GM12878 (cell line): Measurements from ENCODE around the gene TRERF1. TPM values are rescaled to one million over a fixed set of nuclear protein-coding genes. Genes with fewer than 3 reads are reported as not detected.
A peak's percentile ranks its signal among the peaks of the same experiment; 100 is the strongest.

Source experiments
- ATAC-seq: fragments of 200-7000 bp; cut with Tn5 transposase; 3 replicates; pipeline ENCODE4 v1.9.1; 2020; ENCODE audit warnings: mild to moderate bottlenecking, moderate library complexity
- BruUV-seq: library from RNA; stranded (reverse); fragments of 400-500 nt; replicated peaks from 2 replicates; lab custom pipeline; 2021; lab: Mats Ljungman, UMichigan
- CTCF ChIA-PET: fragments of 300-600 bp; sonication (Branson Sonifier 250); formaldehyde crosslinking; extraction: SDS; loops from one replicate; lab custom pipeline; 2021; ENCODE audit warnings: inconsistent platforms; lab: Yijun Ruan, JAX
- POLR2A ChIA-PET: fragments of 350-600 bp; formaldehyde crosslinking; extraction: SDS; loops from one replicate; lab custom pipeline; 2021; ENCODE audit warnings: inconsistent platforms; lab: Charles Lee
- RAD21 ChIA-PET: fragments of 300-600 bp; sonication (Branson Sonifier 250); formaldehyde crosslinking; loops from one replicate; lab custom pipeline; 2023; ENCODE audit warnings: antibody characterized with exemption; ENCODE audit not compliant: unreplicated experiment; lab: Charles Lee
- SMC1A ChIA-PET: fragments of 300-600 bp; sonication (Branson Sonifier 250); formaldehyde crosslinking; loops from one replicate; lab custom pipeline; 2023; ENCODE audit not compliant: unreplicated experiment, uncharacterized antibody; lab: Charles Lee
- DNase-seq: peaks from one replicate; pipeline ENCODE4 v3.0.0-alpha.2; 2011; ENCODE audit warnings: low read depth, low spot score
- FAIRE-seq: peaks from 3 replicates; lab custom pipeline; 2011; peaks lifted over from hg19 to GRCh38; lab: Jason Lieb, UNC
- H2AFZ ChIP-seq: 2 replicates; pipeline ENCODE4 v1.6.0; 2011; ENCODE audit warnings: low read depth, low read length, control low read depth; ENCODE audit not compliant: control insufficient read depth
- H3K27ac ChIP-seq: 2 replicates; pipeline ENCODE4 v1.5.1; 2011; ENCODE audit warnings: control low read depth; ENCODE audit not compliant: control insufficient read depth, insufficient read depth
- H3K27me3 ChIP-seq, 2 experiments: replicated peaks in 1 of 2; 2 replicates each; pipeline versions ENCODE4 v1.6.0 to v1.6.1; 2011; ENCODE audit warnings: low read length in 1 of 2; ENCODE audit not compliant: control insufficient read depth in 2 of 2, insufficient read depth in 2 of 2
- H3K36me3 ChIP-seq, 2 experiments: 2 replicates each; pipeline ENCODE4 v1.5.1; 2011; ENCODE audit warnings: low read length in 1 of 2; ENCODE audit not compliant: control insufficient read depth in 2 of 2, insufficient read depth in 2 of 2
- H3K4me1 ChIP-seq: 2 replicates; pipeline ENCODE4 v1.6.1; 2011; ENCODE audit warnings: mild to moderate bottlenecking, low read length, moderate library complexity, mixed read lengths; ENCODE audit not compliant: control insufficient read depth, insufficient read depth
- H3K4me2 ChIP-seq: 2 replicates; pipeline ENCODE4 v1.6.0; 2011; ENCODE audit warnings: control low read depth; ENCODE audit not compliant: control insufficient read depth, insufficient read depth
- H3K4me3 ChIP-seq: fragments of 200-600 bp; sonication (generic); 2 replicates; pipeline ENCODE4 v1.5.1; 2016
- H3K79me2 ChIP-seq: 2 replicates; pipeline ENCODE4 v1.6.0; 2011; ENCODE audit warnings: low read length; ENCODE audit not compliant: control insufficient read depth, insufficient read depth
- H3K9ac ChIP-seq: 2 replicates; pipeline ENCODE4 v1.8.0; 2011; ENCODE audit warnings: low read length, control low read depth, mixed read lengths; ENCODE audit not compliant: control insufficient read depth, insufficient read depth
- H3K9me3 ChIP-seq: replicated peaks from 3 replicates; pipeline ENCODE4 v1.5.1; 2011; ENCODE audit warnings: mild to moderate bottlenecking, low read length; ENCODE audit not compliant: control insufficient read depth, insufficient read depth
- H4K20me1 ChIP-seq: 2 replicates; pipeline ENCODE4 v1.6.0; 2011; ENCODE audit not compliant: control insufficient read depth, insufficient read depth
- DPF2 ChIP-seq: fragments of 450-650 bp; IDR thresholded peaks from 2 replicates; pipeline ENCODE4 v1.6.1; 2017; ENCODE audit warnings: mild to moderate bottlenecking
- JUNB ChIP-seq: IDR thresholded peaks from 2 replicates; pipeline ENCODE4 v1.6.1; 2016; ENCODE audit warnings: antibody characterized with exemption, mild to moderate bottlenecking
- POLR2AphosphoS5 ChIP-seq: IDR thresholded peaks from 2 replicates; pipeline ENCODE4 v1.6.1; 2011; ENCODE audit warnings: mild to moderate bottlenecking, low read length, inconsistent platforms
- RUNX3 ChIP-seq: IDR thresholded peaks from 2 replicates; pipeline ENCODE4 v1.6.1; 2012; ENCODE audit warnings: low read length, inconsistent platforms
- TAF1 ChIP-seq: IDR thresholded peaks from 2 replicates; pipeline ENCODE4 v1.6.1; 2011; ENCODE audit warnings: mild to moderate bottlenecking, low read depth, low read length, borderline replicate concordance
- TBL1XR1 ChIP-seq: IDR thresholded peaks from 2 replicates; pipeline ENCODE4 v1.6.1; 2012; ENCODE audit warnings: low read depth, low read length, improper control_type of control experiment
- ZBED1 ChIP-seq: IDR thresholded peaks from 2 replicates; pipeline ENCODE4 v1.6.1; 2016; ENCODE audit warnings: borderline replicate concordance
- ZNF207 ChIP-seq: fragments of 450-650 bp; IDR thresholded peaks from 2 replicates; pipeline ENCODE4 v1.6.1; 2014; ENCODE audit warnings: antibody characterized with exemption, mild to moderate bottlenecking, borderline replicate concordance
- WGBS: methylation state at CpG from one replicate; pipeline ENCODE4 v1.1.6; 2016; ENCODE audit warnings: low lambda C conversion rate; ENCODE audit not compliant: insufficient replicate concordance, insufficient coverage; ENCODE audit errors: missing lambda C conversion rate; 5-methylcytosine and 5-hydroxymethylcytosine counted together
- in situ Hi-C: fragments of 300-500 bp; cut with MboI; formaldehyde crosslinking; loops from 9 replicates; pipeline ENCODE4 v1.14.3; 2018; ENCODE audit warnings: mixed read lengths
- intact Hi-C: fragments of 100-400 bp; cut with micrococcal nuclease; formaldehyde crosslinking; loops from one replicate; pipeline ENCODE4 v1.14.2; 2022; ENCODE audit not compliant: unreplicated experiment
- polyA plus RNA-seq, 11 experiments: library from polyadenylated mRNA; depleted of rRNA in 4 of 11; unstranded in 6 of 11; stranded (reverse) in 5 of 11; fragments of >200 nt; fragmentation: Nextera tagmentation in 4 of 11; fragmentation: Illumina TruSeq in 1 of 11; extraction: Ambion mirVana in 4 of 11; extraction: Trizol in 1 of 11; gene quantifications; 1 replicate in 1 of 11; 2 replicates in 10 of 11; pipeline versions ENCODE4 v1.2.1 to v1.2.3, GENCODE V29; 2011 to 2016; ENCODE audit warnings: inconsistent platforms in 2 of 11, missing spikeins in 2 of 11, low read depth in 1 of 11
- total RNA-seq, 4 experiments: library from RNA; depleted of rRNA in 3 of 4; stranded (reverse); fragments of >200 nt in 3 of 4; fragmentation: Illumina TruSeq in 1 of 4; extraction: Trizol in 1 of 4; gene quantifications; 2 replicates each; pipeline versions ENCODE4 v1.2.1 to v1.2.3, GENCODE V29; 2013 to 2021
- TF ChIP-seq, protein P1 (sequence below): IDR thresholded peaks from 2 replicates; pipeline ENCODE4 v1.6.1; 2011; ENCODE audit warnings: low read depth, mild to moderate bottlenecking, low read length, moderate library complexity, borderline replicate concordance; ENCODE audit errors: extremely low read depth
- TF ChIP-seq, protein P2 (sequence below): fragments of 450-650 bp; IDR thresholded peaks from 2 replicates; pipeline ENCODE4 v1.6.1; 2017; ENCODE audit warnings: mild to moderate bottlenecking
- TF ChIP-seq, protein P3 (sequence below): fragments of 450-650 bp; IDR thresholded peaks from 2 replicates; pipeline ENCODE4 v1.6.1; 2017; ENCODE audit warnings: mild to moderate bottlenecking, moderate library complexity
- TF ChIP-seq, protein P4 (sequence below): fragments of 450-650 bp; IDR thresholded peaks from 2 replicates; pipeline ENCODE4 v1.6.1; 2017; ENCODE audit warnings: low read depth, mild to moderate bottlenecking, moderate library complexity

Gene TRERF1
- total and polyA plus RNA-seq, 10 of the 15 experiments (the other 5 are each of a cell fraction or from before 2014, with no cell fraction given), result 2.2 to 19.4 (median 7.2) TPM

DNA sequence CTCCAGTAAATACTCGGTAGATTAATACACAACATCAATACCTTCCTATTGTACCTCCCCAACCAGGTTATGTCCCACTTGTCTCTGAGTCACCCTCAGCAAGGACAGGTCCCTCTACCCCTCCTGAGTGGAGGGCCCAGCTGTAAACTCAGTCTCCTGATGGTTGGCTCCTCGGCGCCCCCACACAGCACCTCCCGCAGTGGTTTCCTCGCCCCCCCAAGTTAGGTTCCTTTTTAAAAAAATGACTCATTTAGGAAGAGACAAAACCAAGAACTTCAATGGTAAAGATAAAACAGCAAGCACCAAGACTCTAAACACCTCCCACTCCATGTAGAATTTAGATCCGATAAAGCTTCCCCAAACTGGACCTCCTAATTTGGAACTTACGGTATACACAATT, 83.5 kb downstream of the TRERF1 start:
- BruUV-seq, result no TSS peak
- Histone ChIP-seq H3K4me3 (peak overlapping the region; percentile 35; the same call in 1 of the 2 replicates), H3K79me2 (peaks cover 14% of the 10 kb centered on the region), H3K36me3 (no peaks in the 10 kb centered on the region), H3K4me2 (peak overlapping the region; percentile 85), H3K27ac (peak overlapping the region; percentile 82), H3K27me3 (no peaks in the 10 kb centered on the region), H2AFZ (peak overlapping the region; percentile 63; the same call in 1 of the 2 replicates), H3K4me1 (peaks cover 63% of the 10 kb centered on the region), H4K20me1 (no peaks in the 10 kb centered on the region), H3K9ac (peak overlapping the region; percentile 30; the same call in 1 of the 2 replicates), H3K9me3 (no peaks in the 10 kb centered on the region; the same call in 2 of the 3 replicates)
- intact Hi-C loops, result loop anchor here (5.0 kb wide), 1 partner anchor 84 kb away; the partner anchor contains the start of gene TRERF1
- ChIA-PET CTCF (interaction anchor here (0.8 to 3.2 kb wide), 8 partner anchors 20 to 179 kb away, joined by 3 to 20 read pairs (median 3); no protein-coding TSS in a partner anchor), RAD21 (interaction anchor here (0.5 to 5.1 kb wide), 15 partner anchors 8 to 1016 kb away, joined by 3 to 54 read pairs (median 5); no protein-coding TSS in a partner anchor), SMC1A (interaction anchor here (0.9 to 4.5 kb wide), 15 partner anchors 10 to 179 kb away, joined by 3 to 65 read pairs (median 8); partner anchors contain the start of gene TRERF1), POLR2A (interaction anchor here (1.0 to 2.8 kb wide), 6 partner anchors 9 to 85 kb away, joined by 3 to 12 read pairs (median 5); no protein-coding TSS in a partner anchor)
- in situ Hi-C loops, result no loop called here
- no peak for FAIRE-seq
- DNase-seq, result no peak
- WGBS, result under 1% methylated on average over 7 of the region's 7 CpGs
- ATAC-seq, result peak; percentile 59
- TF ChIP-seq ZBED1 (0 out of 2 replicates have a peak, but pooled peaks have one; percentile 42), DPF2 (peak; percentile 27), RUNX3 (peak; percentile 93), JUNB (peak; percentile 82), ZNF207 (no peak), TAF1 (no peak; the same call in 1 of the 2 replicates), TBL1XR1 (peak; percentile 72; the same call in 1 of the 2 replicates), POLR2AphosphoS5 (no peak)
- TF ChIP-seq, protein P1, sequence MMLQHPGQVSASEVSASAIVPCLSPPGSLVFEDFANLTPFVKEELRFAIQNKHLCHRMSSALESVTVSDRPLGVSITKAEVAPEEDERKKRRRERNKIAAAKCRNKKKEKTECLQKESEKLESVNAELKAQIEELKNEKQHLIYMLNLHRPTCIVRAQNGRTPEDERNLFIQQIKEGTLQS, result no peak
- TF ChIP-seq, protein P2, sequence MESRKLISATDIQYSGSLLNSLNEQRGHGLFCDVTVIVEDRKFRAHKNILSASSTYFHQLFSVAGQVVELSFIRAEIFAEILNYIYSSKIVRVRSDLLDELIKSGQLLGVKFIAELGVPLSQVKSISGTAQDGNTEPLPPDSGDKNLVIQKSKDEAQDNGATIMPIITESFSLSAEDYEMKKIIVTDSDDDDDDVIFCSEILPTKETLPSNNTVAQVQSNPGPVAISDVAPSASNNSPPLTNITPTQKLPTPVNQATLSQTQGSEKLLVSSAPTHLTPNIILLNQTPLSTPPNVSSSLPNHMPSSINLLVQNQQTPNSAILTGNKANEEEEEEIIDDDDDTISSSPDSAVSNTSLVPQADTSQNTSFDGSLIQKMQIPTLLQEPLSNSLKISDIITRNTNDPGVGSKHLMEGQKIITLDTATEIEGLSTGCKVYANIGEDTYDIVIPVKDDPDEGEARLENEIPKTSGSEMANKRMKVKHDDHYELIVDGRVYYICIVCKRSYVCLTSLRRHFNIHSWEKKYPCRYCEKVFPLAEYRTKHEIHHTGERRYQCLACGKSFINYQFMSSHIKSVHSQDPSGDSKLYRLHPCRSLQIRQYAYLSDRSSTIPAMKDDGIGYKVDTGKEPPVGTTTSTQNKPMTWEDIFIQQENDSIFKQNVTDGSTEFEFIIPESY, result no peak
- TF ChIP-seq, protein P3, sequence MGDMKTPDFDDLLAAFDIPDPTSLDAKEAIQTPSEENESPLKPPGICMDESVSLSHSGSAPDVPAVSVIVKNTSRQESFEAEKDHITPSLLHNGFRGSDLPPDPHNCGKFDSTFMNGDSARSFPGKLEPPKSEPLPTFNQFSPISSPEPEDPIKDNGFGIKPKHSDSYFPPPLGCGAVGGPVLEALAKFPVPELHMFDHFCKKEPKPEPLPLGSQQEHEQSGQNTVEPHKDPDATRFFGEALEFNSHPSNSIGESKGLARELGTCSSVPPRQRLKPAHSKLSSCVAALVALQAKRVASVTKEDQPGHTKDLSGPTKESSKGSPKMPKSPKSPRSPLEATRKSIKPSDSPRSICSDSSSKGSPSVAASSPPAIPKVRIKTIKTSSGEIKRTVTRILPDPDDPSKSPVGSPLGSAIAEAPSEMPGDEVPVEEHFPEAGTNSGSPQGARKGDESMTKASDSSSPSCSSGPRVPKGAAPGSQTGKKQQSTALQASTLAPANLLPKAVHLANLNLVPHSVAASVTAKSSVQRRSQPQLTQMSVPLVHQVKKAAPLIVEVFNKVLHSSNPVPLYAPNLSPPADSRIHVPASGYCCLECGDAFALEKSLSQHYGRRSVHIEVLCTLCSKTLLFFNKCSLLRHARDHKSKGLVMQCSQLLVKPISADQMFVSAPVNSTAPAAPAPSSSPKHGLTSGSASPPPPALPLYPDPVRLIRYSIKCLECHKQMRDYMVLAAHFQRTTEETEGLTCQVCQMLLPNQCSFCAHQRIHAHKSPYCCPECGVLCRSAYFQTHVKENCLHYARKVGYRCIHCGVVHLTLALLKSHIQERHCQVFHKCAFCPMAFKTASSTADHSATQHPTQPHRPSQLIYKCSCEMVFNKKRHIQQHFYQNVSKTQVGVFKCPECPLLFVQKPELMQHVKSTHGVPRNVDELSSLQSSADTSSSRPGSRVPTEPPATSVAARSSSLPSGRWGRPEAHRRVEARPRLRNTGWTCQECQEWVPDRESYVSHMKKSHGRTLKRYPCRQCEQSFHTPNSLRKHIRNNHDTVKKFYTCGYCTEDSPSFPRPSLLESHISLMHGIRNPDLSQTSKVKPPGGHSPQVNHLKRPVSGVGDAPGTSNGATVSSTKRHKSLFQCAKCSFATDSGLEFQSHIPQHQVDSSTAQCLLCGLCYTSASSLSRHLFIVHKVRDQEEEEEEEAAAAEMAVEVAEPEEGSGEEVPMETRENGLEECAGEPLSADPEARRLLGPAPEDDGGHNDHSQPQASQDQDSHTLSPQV, result no peak
- TF ChIP-seq, protein P4, sequence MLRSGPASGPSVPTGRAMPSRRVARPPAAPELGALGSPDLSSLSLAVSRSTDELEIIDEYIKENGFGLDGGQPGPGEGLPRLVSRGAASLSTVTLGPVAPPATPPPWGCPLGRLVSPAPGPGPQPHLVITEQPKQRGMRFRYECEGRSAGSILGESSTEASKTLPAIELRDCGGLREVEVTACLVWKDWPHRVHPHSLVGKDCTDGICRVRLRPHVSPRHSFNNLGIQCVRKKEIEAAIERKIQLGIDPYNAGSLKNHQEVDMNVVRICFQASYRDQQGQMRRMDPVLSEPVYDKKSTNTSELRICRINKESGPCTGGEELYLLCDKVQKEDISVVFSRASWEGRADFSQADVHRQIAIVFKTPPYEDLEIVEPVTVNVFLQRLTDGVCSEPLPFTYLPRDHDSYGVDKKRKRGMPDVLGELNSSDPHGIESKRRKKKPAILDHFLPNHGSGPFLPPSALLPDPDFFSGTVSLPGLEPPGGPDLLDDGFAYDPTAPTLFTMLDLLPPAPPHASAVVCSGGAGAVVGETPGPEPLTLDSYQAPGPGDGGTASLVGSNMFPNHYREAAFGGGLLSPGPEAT, result no peak; the same call in 1 of the 2 replicates
